ENCODE measurements around the gene PDZD7.

PDZD7 gene

DNA sequence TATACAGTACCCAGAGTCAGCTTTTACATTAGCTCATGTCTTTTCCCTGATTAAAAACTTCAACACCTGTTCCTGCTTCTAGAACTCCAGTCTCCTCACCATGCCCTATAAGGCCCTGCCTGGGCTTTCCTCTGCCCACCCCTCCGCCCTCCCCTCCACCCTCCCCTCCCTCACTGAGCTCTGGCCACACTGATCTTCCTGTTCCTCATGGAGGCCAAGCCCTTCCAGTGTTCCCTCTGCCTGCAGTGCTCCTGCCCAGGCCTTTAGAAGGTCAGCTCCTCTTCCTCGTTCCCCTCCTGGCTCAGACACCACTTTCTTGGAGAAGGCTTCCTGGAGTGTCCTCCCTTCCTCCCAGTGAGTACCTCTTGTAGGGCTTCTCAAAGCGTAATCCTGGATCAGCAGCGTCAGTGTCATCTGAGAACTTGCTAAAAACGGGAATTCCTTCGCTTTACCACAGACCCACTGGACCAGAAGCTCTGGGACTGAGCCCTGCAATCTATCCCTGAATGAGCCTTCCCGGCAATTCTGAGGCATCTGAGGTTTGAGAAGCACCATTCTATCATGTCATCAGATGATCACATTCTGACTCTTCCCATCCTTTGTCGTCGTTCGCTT, 3.7 kb downstream of the PDZD7 start:
- Histone ChIP-seq H3K9me2 (replicated peaks; ENCODE audit: control insufficient read depth, low read length) (no peaks in the 10 kb centered on the region), H3K9me3 (ENCODE audit: control insufficient read depth, insufficient read depth, low read length) (no peaks in the 10 kb centered on the region), H3K27me3 (ENCODE audit: control insufficient read depth, low read length) (peaks cover 42% of the 10 kb centered on the region), H3K27ac (ENCODE audit: low read depth, low read length) (no peak overlapping the region), H3K36me3 (ENCODE audit: control insufficient read depth, low read length) (no peaks in the 10 kb centered on the region), H3F3A (ENCODE audit: control insufficient read depth, insufficient read depth) (no peaks in the 10 kb centered on the region), H4K20me1 (ENCODE audit: control insufficient read depth, insufficient read depth, low read depth, low read length) (no peaks in the 10 kb centered on the region), H3K4me2 (ENCODE audit: low read length) (no peak overlapping the region), H3K79me2 (ENCODE audit: control insufficient read depth, low read length) (no peaks in the 10 kb centered on the region), H3K4me1 (ENCODE audit: control insufficient read depth, low read length) (peaks cover 25% of the 10 kb centered on the region), H3K4me3 (ENCODE audit: low read length) (no peak overlapping the region)
- TF ChIP-seq EZH2phosphoT487 (IDR thresholded peaks at IDR 0.05; ENCODE audit: borderline replicate concordance, low read length) = no peak
- TF ChIP-seq, protein P1, sequence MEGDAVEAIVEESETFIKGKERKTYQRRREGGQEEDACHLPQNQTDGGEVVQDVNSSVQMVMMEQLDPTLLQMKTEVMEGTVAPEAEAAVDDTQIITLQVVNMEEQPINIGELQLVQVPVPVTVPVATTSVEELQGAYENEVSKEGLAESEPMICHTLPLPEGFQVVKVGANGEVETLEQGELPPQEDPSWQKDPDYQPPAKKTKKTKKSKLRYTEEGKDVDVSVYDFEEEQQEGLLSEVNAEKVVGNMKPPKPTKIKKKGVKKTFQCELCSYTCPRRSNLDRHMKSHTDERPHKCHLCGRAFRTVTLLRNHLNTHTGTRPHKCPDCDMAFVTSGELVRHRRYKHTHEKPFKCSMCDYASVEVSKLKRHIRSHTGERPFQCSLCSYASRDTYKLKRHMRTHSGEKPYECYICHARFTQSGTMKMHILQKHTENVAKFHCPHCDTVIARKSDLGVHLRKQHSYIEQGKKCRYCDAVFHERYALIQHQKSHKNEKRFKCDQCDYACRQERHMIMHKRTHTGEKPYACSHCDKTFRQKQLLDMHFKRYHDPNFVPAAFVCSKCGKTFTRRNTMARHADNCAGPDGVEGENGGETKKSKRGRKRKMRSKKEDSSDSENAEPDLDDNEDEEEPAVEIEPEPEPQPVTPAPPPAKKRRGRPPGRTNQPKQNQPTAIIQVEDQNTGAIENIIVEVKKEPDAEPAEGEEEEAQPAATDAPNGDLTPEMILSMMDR (IDR thresholded peaks at IDR 0.05; ENCODE audit: low read depth, low read length, poor library complexity, severe bottlenecking) = no peak

- H3K4me2 ChIP-seq (ENCODE audit: low read length) = no peak overlapping the region
- no peaks in the 10 kb centered on the region for H3K9me2 ChIP-seq (replicated peaks; ENCODE audit: control insufficient read depth, low read length)
- no peaks in the 10 kb centered on the region for H3K9me3 ChIP-seq (ENCODE audit: control insufficient read depth, insufficient read depth, low read length)
- H3K27ac ChIP-seq (ENCODE audit: low read depth, low read length) = no peak overlapping the region
- H3K79me2 ChIP-seq (ENCODE audit: control insufficient read depth, low read length) = no peaks in the 10 kb centered on the region
- H3K27me3 ChIP-seq (ENCODE audit: control insufficient read depth, low read length) = peaks cover 11% of the 10 kb centered on the region
- TF ChIP-seq EZH2phosphoT487 (IDR thresholded peaks at IDR 0.05; ENCODE audit: borderline replicate concordance, low read length) = no peak
- TF ChIP-seq, protein P1 (IDR thresholded peaks at IDR 0.05; ENCODE audit: low read depth, low read length, poor library complexity, severe bottlenecking) = no peak
- H4K20me1 ChIP-seq (ENCODE audit: control insufficient read depth, insufficient read depth, low read depth, low read length) = no peaks in the 10 kb centered on the region
- H3K4me1 ChIP-seq (ENCODE audit: control insufficient read depth, low read length) = peaks cover 12% of the 10 kb centered on the region
- H3K36me3 ChIP-seq (ENCODE audit: control insufficient read depth, low read length) = no peaks in the 10 kb centered on the region
- no peak overlapping the region for H3K4me3 ChIP-seq (ENCODE audit: low read length)
- no peaks in the 10 kb centered on the region for H3F3A ChIP-seq (ENCODE audit: control insufficient read depth, insufficient read depth)
These were observed 7.8 kb downstream of the PDZD7 start for GRCh38 chr10:101022967-101023705.

DNA sequence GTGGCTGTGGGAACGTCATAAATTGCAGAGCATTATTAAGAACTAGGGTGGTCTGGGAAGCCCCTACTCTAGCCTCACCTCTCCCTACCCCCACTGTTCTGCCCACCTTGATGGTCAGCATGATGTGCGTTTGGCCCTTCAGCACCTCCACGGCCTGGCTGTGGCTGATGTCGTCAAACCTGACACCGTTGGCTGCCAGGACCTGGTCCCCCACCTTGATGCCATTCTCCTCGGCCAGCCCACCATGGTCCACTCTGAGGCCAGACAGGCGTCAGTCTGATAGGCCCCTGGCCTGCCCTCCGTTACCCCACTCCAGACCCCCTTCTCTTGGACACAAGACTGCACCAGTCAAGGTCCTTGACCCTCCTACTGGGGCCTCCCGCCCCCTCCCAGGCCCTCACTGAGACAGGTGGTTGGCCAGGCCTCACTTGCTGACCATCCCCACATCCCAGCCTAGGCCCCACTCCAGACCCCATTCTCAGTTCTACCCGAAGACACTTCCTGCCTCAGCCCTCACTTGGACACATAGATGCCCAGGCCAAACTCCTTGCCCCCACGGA, 9.2 kb downstream of the PDZD7 start:
- H3F3A ChIP-seq (ENCODE audit: control insufficient read depth, insufficient read depth) = no peaks in the 10 kb centered on the region
- no peak overlapping the region for H3K4me2 ChIP-seq (ENCODE audit: low read length)
- no peak overlapping the region for H3K27ac ChIP-seq (ENCODE audit: low read depth, low read length)
- H3K27me3 ChIP-seq (ENCODE audit: control insufficient read depth, low read length) = peaks cover 13% of the 10 kb centered on the region; the same call in 1 of the 2 replicates
- H3K9me2 ChIP-seq (replicated peaks; ENCODE audit: control insufficient read depth, low read length) = no peaks in the 10 kb centered on the region
- no peaks in the 10 kb centered on the region for H4K20me1 ChIP-seq (ENCODE audit: control insufficient read depth, insufficient read depth, low read depth, low read length)
- no peaks in the 10 kb centered on the region for H3K79me2 ChIP-seq (ENCODE audit: control insufficient read depth, low read length)
- no peaks in the 10 kb centered on the region for H3K9me3 ChIP-seq (ENCODE audit: control insufficient read depth, insufficient read depth, low read length)
- peaks cover 19% of the 10 kb centered on the region for H3K4me1 ChIP-seq (ENCODE audit: control insufficient read depth, low read length)
- H3K4me3 ChIP-seq (ENCODE audit: low read length) = no peak overlapping the region
- TF ChIP-seq, protein P1 (IDR thresholded peaks at IDR 0.05; ENCODE audit: low read depth, low read length, poor library complexity, severe bottlenecking) = no peak
- TF ChIP-seq EZH2phosphoT487 (IDR thresholded peaks at IDR 0.05; ENCODE audit: borderline replicate concordance, low read length) = no peak
- no peaks in the 10 kb centered on the region for H3K36me3 ChIP-seq (ENCODE audit: control insufficient read depth, low read length)
